Measurements from ENCODE around the gene KLHL26. TPM values are rescaled to one million over a fixed set of nuclear protein-coding genes. Genes with fewer than 3 reads are reported as not detected.

KLHL26 gene
- total RNA-seq, 1 donor from 2014 or later, result 52.8 TPM

DNA sequence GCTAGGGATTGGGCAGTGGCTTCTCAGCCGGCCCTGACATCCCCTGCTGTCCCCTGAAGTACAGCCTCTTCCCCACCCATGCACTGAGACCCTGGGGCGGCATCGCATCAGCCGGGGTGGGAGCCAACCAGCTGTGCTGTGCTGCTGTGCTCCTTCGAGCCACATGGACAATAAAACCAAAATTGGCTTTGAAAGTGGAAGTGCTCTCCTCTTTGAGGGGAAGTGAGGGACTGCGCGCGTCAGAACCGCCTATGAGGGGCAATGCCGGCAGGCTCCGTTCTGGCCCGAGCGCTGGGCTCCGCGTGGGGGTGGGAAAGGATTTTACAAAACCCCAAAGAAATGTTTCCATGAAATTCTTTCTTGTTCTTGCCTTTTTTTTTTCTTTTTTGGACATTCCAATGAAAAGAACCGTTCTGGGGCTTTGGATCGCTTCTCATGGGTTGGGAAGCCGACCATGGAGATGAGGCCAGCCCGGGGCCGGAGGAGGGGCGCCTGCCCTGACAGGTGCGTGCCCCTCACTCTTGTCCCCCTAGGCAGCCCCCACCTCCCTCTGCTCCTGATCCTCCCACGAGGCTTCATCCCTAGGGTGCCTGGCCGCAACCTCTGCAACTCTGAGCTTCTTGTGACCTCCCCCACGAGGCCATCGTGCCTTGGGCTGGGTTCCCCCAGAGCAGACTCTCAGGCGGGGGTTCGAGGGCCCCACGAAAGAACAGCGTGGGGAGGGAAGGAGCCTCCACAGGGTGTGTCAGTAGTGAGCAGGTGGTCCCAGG is 22.6 kb downstream of the KLHL26 start:
- Histone ChIP-seq H3K36me3 (peaks cover 0 to 2% of the 10 kb centered on the region in 2 donors), H3K27me3 (no peaks in the 10 kb centered on the region), H3K9me3 (no peaks in the 10 kb centered on the region), H3K4me3 (peak overlapping the region in 1 of 2 donors; percentile 44), H3K27ac (peak overlapping the region; percentile 94 to 95), H3K4me1 (peaks cover 26 to 62% of the 10 kb centered on the region in 2 donors)
- intact Hi-C loops (cut with DNase I), result loop anchor here (1.0 to 10.0 kb wide), 4 partner anchors 9 to 205 kb away; no protein-coding TSS in a partner anchor
- DNase-seq (ENCODE audit: low spot score in 2 of 2), result peak in 1 of 2 donors; percentile 83
- TF ChIP-seq, protein P1, sequence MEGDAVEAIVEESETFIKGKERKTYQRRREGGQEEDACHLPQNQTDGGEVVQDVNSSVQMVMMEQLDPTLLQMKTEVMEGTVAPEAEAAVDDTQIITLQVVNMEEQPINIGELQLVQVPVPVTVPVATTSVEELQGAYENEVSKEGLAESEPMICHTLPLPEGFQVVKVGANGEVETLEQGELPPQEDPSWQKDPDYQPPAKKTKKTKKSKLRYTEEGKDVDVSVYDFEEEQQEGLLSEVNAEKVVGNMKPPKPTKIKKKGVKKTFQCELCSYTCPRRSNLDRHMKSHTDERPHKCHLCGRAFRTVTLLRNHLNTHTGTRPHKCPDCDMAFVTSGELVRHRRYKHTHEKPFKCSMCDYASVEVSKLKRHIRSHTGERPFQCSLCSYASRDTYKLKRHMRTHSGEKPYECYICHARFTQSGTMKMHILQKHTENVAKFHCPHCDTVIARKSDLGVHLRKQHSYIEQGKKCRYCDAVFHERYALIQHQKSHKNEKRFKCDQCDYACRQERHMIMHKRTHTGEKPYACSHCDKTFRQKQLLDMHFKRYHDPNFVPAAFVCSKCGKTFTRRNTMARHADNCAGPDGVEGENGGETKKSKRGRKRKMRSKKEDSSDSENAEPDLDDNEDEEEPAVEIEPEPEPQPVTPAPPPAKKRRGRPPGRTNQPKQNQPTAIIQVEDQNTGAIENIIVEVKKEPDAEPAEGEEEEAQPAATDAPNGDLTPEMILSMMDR (IDR thresholded peaks at IDR 0.05), result no peak

DNA sequence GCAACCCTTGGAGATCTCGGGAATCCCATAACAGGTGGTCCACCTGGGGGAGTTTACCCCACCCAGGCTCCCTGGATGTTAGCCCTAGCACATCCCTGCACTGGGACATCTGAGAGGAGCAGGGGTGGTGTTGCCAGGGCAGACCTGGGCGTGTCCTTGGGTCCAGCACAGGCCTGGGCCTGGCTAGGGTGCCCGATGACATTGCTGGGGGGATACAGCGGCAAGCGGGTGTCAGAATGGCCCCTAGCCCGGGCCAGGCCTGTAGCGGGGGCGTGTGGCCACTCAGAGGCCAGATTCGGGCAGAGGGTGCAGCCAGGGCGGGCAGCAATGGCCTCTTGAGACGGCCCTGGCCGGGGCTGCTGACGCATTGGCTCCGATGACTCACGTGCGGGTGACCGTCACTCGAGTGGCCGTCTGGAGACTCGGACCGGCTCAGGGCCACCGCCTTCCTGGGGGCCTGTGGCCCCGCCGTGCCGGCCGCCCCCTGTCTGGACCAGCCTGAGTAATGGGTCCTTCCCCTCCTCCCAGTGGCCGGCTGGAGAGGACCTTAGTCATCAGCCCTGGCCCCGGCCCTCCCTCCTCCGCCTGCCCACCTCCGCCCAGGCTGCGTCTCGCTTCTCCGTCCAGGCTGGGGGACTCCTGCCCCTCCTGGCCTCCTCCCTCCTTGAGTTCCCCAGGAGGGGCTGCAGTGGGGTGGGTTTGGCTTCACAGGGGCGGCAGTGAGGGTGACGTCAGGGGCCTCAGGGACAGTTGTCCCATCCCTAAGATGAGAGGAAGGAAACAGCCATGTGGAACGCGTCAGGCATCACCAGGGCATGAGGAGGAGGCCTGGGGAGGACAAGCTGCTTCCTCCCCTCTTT is 23.5 kb downstream of the KLHL26 start:
- Histone ChIP-seq H3K27ac (peak overlapping the region; percentile 94 to 95), H3K4me3 (peak overlapping the region in 1 of 2 donors; percentile 44), H3K4me1 (peaks cover 26 to 62% of the 10 kb centered on the region in 2 donors), H3K9me3 (no peaks in the 10 kb centered on the region), H3K27me3 (no peaks in the 10 kb centered on the region), H3K36me3 (peaks cover 0 to 4% of the 10 kb centered on the region in 2 donors)
- TF ChIP-seq, protein P1 (IDR thresholded peaks at IDR 0.05), result no peak
- DNase-seq (ENCODE audit: low spot score in 2 of 2), result peak; percentile 80 to 96
- intact Hi-C loops (cut with DNase I), result loop anchor here (1.0 to 10.0 kb wide), 4 partner anchors 9 to 205 kb away; no protein-coding TSS in a partner anchor

DNA sequence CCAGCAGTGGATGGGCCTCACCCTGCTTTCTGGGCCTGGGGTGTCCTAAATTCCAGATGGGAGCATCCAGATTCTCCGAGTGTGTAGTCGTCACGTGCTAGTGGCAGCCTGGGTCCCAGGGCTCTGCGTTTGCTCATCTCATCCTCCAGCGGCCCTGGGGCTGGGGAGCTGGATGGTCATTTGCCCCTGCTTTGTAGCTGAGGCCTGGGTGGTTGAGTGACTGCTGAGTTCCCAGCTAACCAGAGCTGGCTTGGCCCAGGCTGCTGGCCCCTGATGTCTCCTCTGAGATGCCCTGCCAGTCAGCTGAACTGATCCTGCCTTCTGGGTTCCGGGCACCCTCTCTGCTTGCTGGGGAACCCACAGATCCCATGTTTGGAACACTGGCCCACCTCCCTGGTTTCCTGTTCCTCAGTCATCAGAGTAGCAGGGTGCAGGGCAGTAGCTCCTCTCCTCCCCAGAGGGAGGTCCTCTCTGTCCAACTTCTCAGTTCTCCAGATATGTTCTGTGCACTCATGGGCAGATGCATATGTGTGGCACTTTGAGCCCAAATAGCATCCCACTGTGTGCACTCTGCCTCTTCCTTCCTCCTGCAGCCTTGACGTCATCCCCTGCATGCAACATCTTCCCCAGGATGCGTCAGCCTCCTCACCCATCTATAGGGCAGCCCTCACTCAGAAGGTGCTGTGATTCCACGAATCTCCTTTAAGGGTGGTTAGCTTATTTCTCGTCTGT is 24.3 kb downstream of the KLHL26 start:
- intact Hi-C loops (cut with DNase I), result loop anchor here (1.0 to 10.0 kb wide), 4 partner anchors 8 to 206 kb away; no protein-coding TSS in a partner anchor
- no peaks in the 10 kb centered on the region for H3K9me3 ChIP-seq
- peaks cover 0 to 5% of the 10 kb centered on the region in 2 donors for H3K36me3 ChIP-seq
- no peaks in the 10 kb centered on the region for H3K27me3 ChIP-seq
- TF ChIP-seq, protein P1 (IDR thresholded peaks at IDR 0.05), result no peak
- H3K4me3 ChIP-seq, result peak overlapping the region in 1 of 2 donors; percentile 17
- no peak for DNase-seq (ENCODE audit: low spot score in 2 of 2)
- peaks cover 26 to 69% of the 10 kb centered on the region in 2 donors for H3K4me1 ChIP-seq
- peak overlapping the region; percentile 94 to 95 for H3K27ac ChIP-seq

DNA sequence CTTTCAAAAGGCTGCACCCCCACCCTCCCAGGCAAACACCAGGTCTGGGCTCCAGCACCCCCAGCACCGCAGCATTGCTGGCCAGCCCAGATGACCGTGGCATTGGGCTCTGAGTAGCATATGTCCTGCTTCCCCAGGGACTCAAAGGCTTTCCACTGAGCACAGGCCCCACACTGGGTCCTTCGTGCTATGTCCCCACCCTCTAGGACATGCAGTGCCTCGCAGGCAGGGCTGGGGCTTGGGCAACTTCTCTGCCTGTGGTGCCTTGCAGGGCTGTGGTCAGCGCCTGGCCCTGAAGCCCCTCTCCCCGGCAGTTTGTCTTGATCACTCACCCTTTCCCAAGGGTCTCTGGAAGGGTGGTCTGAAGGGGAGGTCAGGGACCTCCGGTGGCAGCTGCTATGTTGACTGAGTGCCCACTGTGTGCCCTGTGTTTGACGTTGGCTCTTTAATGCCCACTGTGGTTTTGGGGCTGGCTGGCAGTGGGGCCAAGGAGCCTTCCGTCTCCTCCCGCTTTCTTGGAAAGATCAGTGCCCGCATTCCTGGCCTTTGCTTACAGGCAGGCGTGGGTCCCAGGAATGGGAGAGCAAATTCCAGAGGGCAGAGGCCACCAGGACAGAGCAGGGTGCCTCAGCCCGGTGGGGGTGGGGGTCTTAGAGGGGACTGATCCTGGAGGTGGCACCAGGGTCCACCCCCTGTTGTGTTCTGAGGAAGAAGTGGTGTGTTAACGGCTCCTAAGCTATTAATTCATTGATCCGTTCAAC is 26.3 kb downstream of the KLHL26 start:
- peak overlapping the region; percentile 94 to 95 for H3K27ac ChIP-seq
- no peaks in the 10 kb centered on the region for H3K27me3 ChIP-seq
- DNase-seq (ENCODE audit: low spot score in 2 of 2), result no peak
- H3K9me3 ChIP-seq, result no peaks in the 10 kb centered on the region
- TF ChIP-seq, protein P1 (IDR thresholded peaks at IDR 0.05), result no peak
- H3K4me3 ChIP-seq, result no peak overlapping the region
- H3K36me3 ChIP-seq, result peaks cover 9 to 14% of the 10 kb centered on the region in 2 donors
- peaks cover 23 to 65% of the 10 kb centered on the region in 2 donors for H3K4me1 ChIP-seq
- intact Hi-C loops (cut with DNase I), result loop anchor here (10.0 kb wide), 1 partner anchor 208 kb away; no protein-coding TSS in a partner anchor

Data from ascending aorta (tissue), 2 donors.